Glutamatergic neuron (in vitro differentiated cells): ENCODE data around the gene GNL3. TPM values are rescaled to one million over a fixed set of nuclear protein-coding genes. Genes with fewer than 3 reads are reported as not detected.

Experiments
- DNase-seq: peaks from one replicate; pipeline ENCODE4 v3.0.0; 2022
- H3K27ac Mint-ChIP-seq: one replicate; pipeline ENCODE4 v1.8.0; 2020; ENCODE audit warnings: mild to moderate bottlenecking, mixed read lengths, inconsistent platforms; ENCODE audit not compliant: unreplicated experiment
- H3K27me3 Mint-ChIP-seq: one replicate; pipeline ENCODE4 v1.8.0; 2020; ENCODE audit warnings: mild to moderate bottlenecking, moderate library complexity, mixed read lengths, inconsistent platforms; ENCODE audit not compliant: unreplicated experiment
- H3K36me3 Mint-ChIP-seq: one replicate; pipeline ENCODE4 v1.8.0; 2020; ENCODE audit warnings: mild to moderate bottlenecking, mixed read lengths, inconsistent platforms; ENCODE audit not compliant: unreplicated experiment
- H3K4me1 Mint-ChIP-seq: one replicate; pipeline ENCODE4 v1.8.0; 2020; ENCODE audit warnings: mild to moderate bottlenecking, low read depth, mixed read lengths, inconsistent platforms; ENCODE audit not compliant: unreplicated experiment
- H3K4me3 Mint-ChIP-seq: one replicate; pipeline ENCODE4 v1.8.0; 2020; ENCODE audit warnings: mild to moderate bottlenecking, mixed read lengths, inconsistent platforms; ENCODE audit not compliant: unreplicated experiment
- H3K9me3 Mint-ChIP-seq: one replicate; pipeline ENCODE4 v1.8.0; 2020; ENCODE audit warnings: mild to moderate bottlenecking, moderate library complexity, mixed read lengths, inconsistent platforms; ENCODE audit not compliant: unreplicated experiment
- total RNA-seq: library from RNA; stranded (reverse); fragmentation: NEBNext Ultra II Directional; extraction: Animal tissue kit (Norgen Biotek cat#: 25700); gene quantifications from one replicate; pipeline ENCODE4 v1.2.1, GENCODE V29; 2021; ENCODE audit not compliant: unreplicated experiment
- TF ChIP-seq, protein P1 (sequence below): fragments of 200-600 bp; sonication (generic); IDR thresholded peaks from one replicate; pipeline ENCODE4 v1.5.0; 2021; ENCODE audit not compliant: partially characterized antibody, unreplicated experiment

The GNL3 gene
- total RNA-seq, 1 donor from 2014 or later, result 75.2 TPM

- Mint-ChIP-seq H3K27me3 (no peaks in the 10 kb centered on the region), H3K36me3 (no peaks in the 10 kb centered on the region), H3K4me3 (no peak overlapping the region), H3K4me1 (no peaks in the 10 kb centered on the region), H3K9me3 (no peaks in the 10 kb centered on the region), H3K27ac (no peak overlapping the region)
- TF ChIP-seq, protein P1, sequence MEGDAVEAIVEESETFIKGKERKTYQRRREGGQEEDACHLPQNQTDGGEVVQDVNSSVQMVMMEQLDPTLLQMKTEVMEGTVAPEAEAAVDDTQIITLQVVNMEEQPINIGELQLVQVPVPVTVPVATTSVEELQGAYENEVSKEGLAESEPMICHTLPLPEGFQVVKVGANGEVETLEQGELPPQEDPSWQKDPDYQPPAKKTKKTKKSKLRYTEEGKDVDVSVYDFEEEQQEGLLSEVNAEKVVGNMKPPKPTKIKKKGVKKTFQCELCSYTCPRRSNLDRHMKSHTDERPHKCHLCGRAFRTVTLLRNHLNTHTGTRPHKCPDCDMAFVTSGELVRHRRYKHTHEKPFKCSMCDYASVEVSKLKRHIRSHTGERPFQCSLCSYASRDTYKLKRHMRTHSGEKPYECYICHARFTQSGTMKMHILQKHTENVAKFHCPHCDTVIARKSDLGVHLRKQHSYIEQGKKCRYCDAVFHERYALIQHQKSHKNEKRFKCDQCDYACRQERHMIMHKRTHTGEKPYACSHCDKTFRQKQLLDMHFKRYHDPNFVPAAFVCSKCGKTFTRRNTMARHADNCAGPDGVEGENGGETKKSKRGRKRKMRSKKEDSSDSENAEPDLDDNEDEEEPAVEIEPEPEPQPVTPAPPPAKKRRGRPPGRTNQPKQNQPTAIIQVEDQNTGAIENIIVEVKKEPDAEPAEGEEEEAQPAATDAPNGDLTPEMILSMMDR, result no peak
- DNase-seq, result no peak
Measured at GRCh38 chr3:52743721-52744120, 57.9 kb downstream of the GNL3 start.

Other genes starting within 250 kb of the GNL3 start
- gene SEMA3G, start 240.9 kb upstream of the GNL3 start, total RNA-seq, result 0.59 TPM
- gene TNNC1, start 232.0 kb upstream of the GNL3 start, total RNA-seq, result 2.7 TPM
- gene NISCH, start 230.4 kb upstream of the GNL3 start, total RNA-seq, result 280 TPM
- 6.3 TPM for gene STAB1, start 190.7 kb upstream of the GNL3 start, total RNA-seq
- gene NT5DC2, start 152.2 kb upstream of the GNL3 start, total RNA-seq, result 308 TPM
- gene UQCC5, start 149.4 kb upstream of the GNL3 start, total RNA-seq, result 13.7 TPM
- gene PBRM1, start 119 bp upstream of the GNL3 start, total RNA-seq, result 192 TPM
- gene GLT8D1, start 19.8 kb downstream of the GNL3 start, total RNA-seq, result 46.4 TPM
- gene SPCS1, start 20.1 kb downstream of the GNL3 start, total RNA-seq, result 62.4 TPM
- 28.5 TPM for gene NEK4, start 84.9 kb downstream of the GNL3 start, total RNA-seq
- gene ITIH1, start 91.6 kb downstream of the GNL3 start, total RNA-seq, result not detected
- not detected for gene ITIH3, start 108.8 kb downstream of the GNL3 start, total RNA-seq
- gene ITIH4, start 144.6 kb downstream of the GNL3 start, total RNA-seq, result 8.0 TPM
- 3.5 TPM for gene MUSTN1, start 149.0 kb downstream of the GNL3 start, total RNA-seq
- 23.0 TPM for gene STIMATE, start 211.5 kb downstream of the GNL3 start, total RNA-seq